Activated naive CD8-positive, alpha-beta T cell treated with anti-CD3 and anti-CD28 coated beads for 36 hours (primary cell): Measurements from ENCODE around the gene DDHD1. TPM values are rescaled to one million over a fixed set of nuclear protein-coding genes. Genes with fewer than 3 reads are reported as not detected.

ENCODE experiments used
- DNase-seq: peaks from one replicate; pipeline ENCODE4 v3.0.0; 2021
- H3K27ac Mint-ChIP-seq: one replicate; pipeline ENCODE4 v1.8.0; 2022; ENCODE audit warnings: mild to moderate bottlenecking, moderate library complexity, mixed read lengths
- H3K27me3 Mint-ChIP-seq: one replicate; pipeline ENCODE4 v1.8.0; 2022; ENCODE audit warnings: mild to moderate bottlenecking, mixed read lengths
- H3K36me3 Mint-ChIP-seq: one replicate; pipeline ENCODE4 v1.8.0; 2021; ENCODE audit warnings: mild to moderate bottlenecking, mixed read lengths
- H3K4me1 Mint-ChIP-seq: one replicate; pipeline ENCODE4 v1.8.0; 2021; ENCODE audit warnings: mixed read lengths
- H3K4me3 Mint-ChIP-seq: one replicate; pipeline ENCODE4 v1.8.0; 2022; ENCODE audit warnings: mild to moderate bottlenecking, moderate library complexity, mixed read lengths
- H3K9me3 Mint-ChIP-seq: one replicate; pipeline ENCODE4 v1.8.0; 2022; ENCODE audit warnings: mixed read lengths
- total RNA-seq, 2 experiments: library from RNA; stranded (reverse); gene quantifications; one replicate each; pipeline ENCODE4 v1.2.3, GENCODE V29; 2021

DDHD1 gene
- total RNA-seq, 2 experiments from 2014 or later, result 29.2 to 34.7 TPM

DNA sequence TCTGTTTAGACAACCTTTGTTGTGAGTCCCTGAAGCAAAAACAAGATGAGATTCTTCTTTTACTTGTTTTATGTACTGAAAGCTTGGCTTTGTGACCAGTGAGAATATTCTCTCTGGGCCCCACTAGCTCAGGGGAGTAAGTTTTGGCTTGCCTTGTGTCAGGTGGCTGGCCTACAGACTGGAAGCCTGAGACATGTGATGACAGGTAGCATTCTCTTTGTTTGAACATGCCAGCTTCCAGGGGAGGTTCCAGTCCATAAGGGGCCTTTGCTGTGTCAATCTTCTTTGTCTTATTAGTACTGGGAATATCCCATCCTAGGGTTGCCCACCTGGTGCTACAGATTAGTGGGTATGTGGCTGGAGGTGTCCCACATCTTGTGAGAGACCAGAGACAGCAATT is 136.2 kb downstream of the DDHD1 start:
- H3K27ac Mint-ChIP-seq, result no peak overlapping the region
- peaks cover 4% of the 10 kb centered on the region for H3K36me3 Mint-ChIP-seq
- no peak for DNase-seq
- no peak overlapping the region for H3K4me3 Mint-ChIP-seq
- no peaks in the 10 kb centered on the region for H3K4me1 Mint-ChIP-seq
- H3K9me3 Mint-ChIP-seq, result no peaks in the 10 kb centered on the region
- peaks cover 9% of the 10 kb centered on the region for H3K27me3 Mint-ChIP-seq

DNA sequence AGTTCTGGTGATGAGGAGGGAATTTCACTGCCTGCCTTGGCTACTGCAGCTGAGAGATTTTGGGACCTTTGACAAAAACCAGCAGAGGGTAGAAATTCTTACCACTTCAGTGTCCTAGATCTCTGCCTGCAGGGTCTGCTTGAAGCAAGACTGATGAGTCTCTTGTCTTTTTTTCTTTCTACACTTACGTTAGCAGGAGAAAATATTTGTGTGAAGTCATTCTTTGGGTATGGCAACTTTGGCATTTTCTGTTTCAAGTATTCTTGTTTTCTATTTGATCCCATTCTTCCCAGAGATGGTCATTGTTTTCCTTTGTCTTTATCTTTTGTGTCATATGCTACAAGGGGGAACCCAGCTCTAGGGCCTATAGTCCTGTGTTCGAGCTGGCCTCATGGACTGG is 136.6 kb downstream of the DDHD1 start:
- H3K4me1 Mint-ChIP-seq, result no peaks in the 10 kb centered on the region
- no peak overlapping the region for H3K27ac Mint-ChIP-seq
- H3K36me3 Mint-ChIP-seq, result peaks cover 4% of the 10 kb centered on the region
- DNase-seq, result no peak
- no peaks in the 10 kb centered on the region for H3K9me3 Mint-ChIP-seq
- peaks cover 9% of the 10 kb centered on the region for H3K27me3 Mint-ChIP-seq
- H3K4me3 Mint-ChIP-seq, result no peak overlapping the region

DNA sequence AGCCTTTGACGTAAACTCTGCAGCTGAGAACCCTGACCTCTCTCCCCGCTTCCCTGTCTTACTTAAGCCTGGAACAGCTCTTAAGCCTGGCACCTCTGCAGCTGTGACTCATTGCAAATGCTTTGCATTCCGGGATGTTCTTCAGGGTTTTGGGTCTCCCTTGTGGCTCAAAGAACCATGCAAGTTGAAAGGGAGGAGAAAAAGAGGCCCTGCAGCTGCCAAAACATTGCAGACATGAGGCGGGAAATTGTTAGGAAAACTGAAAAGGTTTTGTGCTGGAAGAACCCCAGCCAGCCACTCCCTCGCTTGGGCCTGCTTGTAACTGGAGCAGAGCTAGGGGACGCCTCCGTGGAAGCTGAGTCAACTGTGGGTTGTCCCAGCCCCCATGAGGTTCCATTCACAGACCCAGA is 142.1 kb downstream of the DDHD1 start:
- Mint-ChIP-seq H3K4me3 (no peak overlapping the region), H3K4me1 (no peaks in the 10 kb centered on the region), H3K27ac (no peak overlapping the region), H3K9me3 (no peaks in the 10 kb centered on the region), H3K27me3 (peaks cover 9% of the 10 kb centered on the region), H3K36me3 (no peaks in the 10 kb centered on the region)
- no peak for DNase-seq

DNA sequence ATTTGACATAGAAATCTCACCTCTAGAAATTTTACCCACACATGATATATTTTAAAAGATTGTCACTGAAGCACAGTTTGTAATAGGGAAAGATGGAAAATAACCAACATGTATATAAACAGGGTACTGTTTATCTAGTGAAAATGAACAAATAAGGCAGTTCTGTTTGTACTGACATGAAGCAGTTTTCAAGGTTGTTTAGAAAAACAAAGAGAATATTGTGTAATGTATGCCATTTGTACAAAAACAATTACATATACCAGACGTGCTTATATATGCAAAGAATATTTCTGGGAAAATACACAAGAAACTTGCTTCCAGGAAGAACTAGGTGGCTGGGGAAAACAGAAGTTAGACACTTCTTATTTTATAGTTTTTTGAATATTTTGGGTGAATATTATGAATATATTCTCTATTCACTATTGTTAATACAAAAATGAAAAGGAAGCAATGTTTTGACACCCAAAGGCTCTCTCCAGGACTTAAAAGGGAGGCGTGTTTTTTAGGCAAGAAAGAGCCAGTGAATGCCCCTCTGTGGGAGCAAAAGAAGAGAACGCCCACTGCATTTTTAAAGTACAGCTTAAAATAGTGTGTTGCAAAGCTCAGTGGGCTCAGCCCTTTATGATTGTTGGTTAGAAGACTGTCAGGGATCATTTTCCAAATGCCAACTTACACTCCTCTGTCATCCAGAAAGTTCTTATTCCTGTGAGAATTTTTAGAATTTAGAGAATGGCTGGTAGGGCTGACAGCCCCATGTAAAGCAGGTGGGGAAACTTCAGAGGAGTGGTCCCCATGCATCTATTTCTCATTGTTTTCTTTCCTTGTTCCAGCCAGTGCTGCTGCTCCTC is 142.7 kb downstream of the DDHD1 start:
- H3K9me3 Mint-ChIP-seq, result no peaks in the 10 kb centered on the region
- H3K27me3 Mint-ChIP-seq, result peaks cover 9% of the 10 kb centered on the region
- no peak for DNase-seq
- no peaks in the 10 kb centered on the region for H3K4me1 Mint-ChIP-seq
- H3K4me3 Mint-ChIP-seq, result no peak overlapping the region
- no peaks in the 10 kb centered on the region for H3K36me3 Mint-ChIP-seq
- H3K27ac Mint-ChIP-seq, result no peak overlapping the region

DNA sequence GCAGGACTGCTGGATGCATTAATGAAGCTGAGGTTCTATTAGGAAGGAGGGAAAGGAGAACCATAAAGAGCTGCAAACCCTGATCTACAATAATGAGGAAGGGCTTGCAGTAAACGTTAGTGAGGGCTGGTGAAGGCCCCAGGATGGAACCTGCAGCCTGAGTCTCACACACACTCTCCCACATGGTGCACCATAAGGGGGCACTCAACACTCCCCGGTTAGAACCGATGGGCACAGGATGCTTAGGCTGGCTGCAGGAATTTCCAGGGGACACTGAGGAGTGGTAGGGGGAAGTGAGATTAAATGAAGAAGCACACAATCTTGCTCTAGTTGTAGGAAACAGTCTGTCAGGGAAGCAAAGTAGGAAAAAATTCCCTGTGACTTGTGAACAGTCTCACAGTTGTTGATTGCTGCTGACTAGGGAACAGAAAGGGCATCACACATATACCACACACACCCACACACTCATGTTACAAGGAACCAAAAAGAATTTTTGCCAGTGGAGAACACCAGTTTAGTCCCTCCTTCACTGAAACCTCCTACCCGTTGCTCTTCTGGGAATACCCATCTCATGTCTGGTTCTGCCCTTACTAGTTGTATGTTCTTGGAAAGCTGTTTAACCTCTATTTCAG is 146.1 kb downstream of the DDHD1 start:
- Mint-ChIP-seq H3K27ac (no peak overlapping the region), H3K36me3 (no peaks in the 10 kb centered on the region), H3K4me3 (no peak overlapping the region), H3K9me3 (no peaks in the 10 kb centered on the region), H3K27me3 (no peaks in the 10 kb centered on the region), H3K4me1 (no peaks in the 10 kb centered on the region)
- no peak for DNase-seq

DNA sequence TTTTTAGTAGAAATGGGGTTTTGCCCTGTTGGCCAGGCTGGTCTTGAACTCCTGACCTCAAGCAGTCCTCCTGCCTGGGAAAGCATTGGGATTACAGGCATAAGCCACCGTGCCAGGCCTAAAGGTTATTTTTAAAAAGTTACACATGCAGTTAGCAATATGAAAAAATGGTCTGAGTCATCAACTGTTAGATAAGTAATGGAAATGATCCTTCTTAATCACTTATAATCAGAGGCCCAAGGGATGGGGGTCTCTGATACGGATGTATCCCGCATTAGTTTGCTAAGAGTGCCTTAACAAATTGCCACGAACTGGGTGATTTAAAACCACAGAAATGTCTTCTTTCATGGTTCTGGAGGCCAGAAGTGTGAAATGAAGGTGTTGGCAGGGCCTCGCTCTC is 148.1 kb downstream of the DDHD1 start:
- no peak overlapping the region for H3K4me3 Mint-ChIP-seq
- no peak overlapping the region for H3K27ac Mint-ChIP-seq
- H3K4me1 Mint-ChIP-seq, result no peaks in the 10 kb centered on the region
- DNase-seq, result no peak
- H3K9me3 Mint-ChIP-seq, result no peaks in the 10 kb centered on the region
- H3K36me3 Mint-ChIP-seq, result no peaks in the 10 kb centered on the region
- H3K27me3 Mint-ChIP-seq, result no peaks in the 10 kb centered on the region

DNA sequence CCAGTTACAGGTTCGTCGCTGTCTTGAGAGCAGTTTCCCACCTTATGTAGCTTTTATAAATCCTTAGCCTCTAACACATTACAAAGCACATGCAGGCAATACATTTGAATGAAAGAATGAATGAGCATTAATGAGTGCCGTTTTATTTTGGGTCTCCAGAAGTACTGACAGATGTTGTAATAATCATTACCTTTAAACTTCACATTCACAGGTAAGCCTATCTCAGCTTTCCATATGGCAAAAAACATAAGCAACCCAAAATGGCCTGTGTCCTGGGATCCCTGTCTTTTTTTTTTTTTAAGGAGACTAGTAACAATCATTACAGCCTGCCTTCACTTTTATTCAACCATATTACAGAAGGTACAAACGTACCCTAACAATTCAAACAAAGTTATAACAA is 149.3 kb downstream of the DDHD1 start:
- no peak for DNase-seq
- H3K4me1 Mint-ChIP-seq, result no peaks in the 10 kb centered on the region
- H3K9me3 Mint-ChIP-seq, result no peaks in the 10 kb centered on the region
- H3K27me3 Mint-ChIP-seq, result peaks cover 3% of the 10 kb centered on the region
- no peak overlapping the region for H3K27ac Mint-ChIP-seq
- H3K4me3 Mint-ChIP-seq, result no peak overlapping the region
- H3K36me3 Mint-ChIP-seq, result no peaks in the 10 kb centered on the region

DNA sequence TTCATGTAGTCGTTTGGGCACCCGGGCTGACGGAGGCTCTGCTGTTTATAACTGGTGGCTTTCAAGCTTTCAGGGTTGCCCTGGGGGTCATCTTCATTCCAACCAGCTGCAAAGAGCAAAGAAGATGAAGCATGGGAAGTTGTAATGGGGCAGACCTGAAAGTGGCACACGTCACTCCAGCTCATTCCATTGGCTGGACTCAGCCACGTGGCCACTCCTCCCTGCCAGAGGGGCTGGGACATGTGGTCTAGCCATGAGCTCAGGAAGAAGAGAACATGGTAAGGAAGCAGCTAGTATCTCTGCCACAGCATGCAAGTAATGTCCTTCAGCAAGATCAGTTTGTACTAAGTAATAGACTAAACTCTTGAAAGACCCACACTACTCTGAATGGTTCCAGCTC is 150.5 kb downstream of the DDHD1 start:
- H3K27me3 Mint-ChIP-seq, result peaks cover 3% of the 10 kb centered on the region
- H3K27ac Mint-ChIP-seq, result no peak overlapping the region
- no peaks in the 10 kb centered on the region for H3K36me3 Mint-ChIP-seq
- no peak overlapping the region for H3K4me3 Mint-ChIP-seq
- DNase-seq, result no peak
- no peaks in the 10 kb centered on the region for H3K4me1 Mint-ChIP-seq
- H3K9me3 Mint-ChIP-seq, result no peaks in the 10 kb centered on the region

DNA sequence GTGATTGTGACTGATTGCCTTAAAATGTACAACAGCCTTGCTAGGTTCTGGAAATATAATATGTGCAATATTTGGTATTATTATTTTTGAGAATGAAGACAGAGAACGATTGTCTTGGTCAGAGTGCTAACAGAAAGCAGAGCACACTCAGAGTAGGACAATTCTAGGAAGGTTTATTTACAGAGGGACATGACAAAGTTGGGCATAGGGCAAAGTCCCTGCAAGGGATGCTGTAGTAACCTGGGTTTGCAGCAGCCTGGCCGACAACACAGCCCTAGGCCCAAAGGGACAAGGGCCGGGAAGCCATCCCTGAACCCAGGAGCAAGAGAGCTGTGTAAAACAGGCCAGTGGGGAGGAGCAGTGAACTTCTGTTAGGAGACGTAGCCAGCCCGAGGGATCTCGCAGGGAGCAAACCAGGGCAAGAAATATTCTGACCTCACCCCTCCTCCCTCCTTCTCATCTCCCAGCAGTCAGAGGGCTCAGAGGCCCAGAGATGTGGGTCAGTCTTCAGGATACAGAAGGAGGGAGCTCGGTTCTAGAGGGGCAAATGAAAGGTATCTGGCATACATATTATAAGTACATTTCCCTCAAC is 151.2 kb downstream of the DDHD1 start:
- Mint-ChIP-seq H3K9me3 (no peaks in the 10 kb centered on the region), H3K27me3 (peaks cover 3% of the 10 kb centered on the region), H3K27ac (no peak overlapping the region), H3K4me3 (no peak overlapping the region), H3K4me1 (no peaks in the 10 kb centered on the region), H3K36me3 (no peaks in the 10 kb centered on the region)
- DNase-seq, result no peak

DNA sequence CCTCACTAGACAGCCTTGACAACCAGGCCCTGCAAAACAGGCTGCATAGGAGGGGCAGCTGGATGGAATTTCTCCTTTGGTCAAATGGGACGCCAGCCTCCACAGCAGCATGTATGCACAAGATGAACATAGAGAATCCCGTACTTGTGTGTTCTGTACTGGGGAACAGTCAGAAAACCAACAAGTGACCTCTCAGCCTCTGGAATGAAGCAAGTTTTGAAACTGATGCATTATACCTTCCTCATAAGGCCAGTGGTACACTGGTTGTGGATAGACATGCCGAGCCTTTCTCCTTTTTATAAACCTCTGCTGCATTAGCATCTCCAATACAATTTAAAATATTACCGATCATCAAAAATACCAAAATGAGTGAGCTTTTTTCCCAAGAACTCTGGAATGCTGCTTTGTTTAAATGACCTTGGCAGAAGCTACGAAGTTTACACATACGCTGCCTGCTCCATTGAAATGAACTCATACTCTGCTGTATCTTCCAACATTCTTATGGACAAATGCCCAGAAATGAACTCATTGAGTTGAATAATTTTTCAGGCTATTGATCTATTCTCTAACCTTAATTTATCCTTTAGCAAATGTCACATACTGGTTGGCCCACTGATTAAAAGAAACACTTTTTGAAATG is 154.6 kb downstream of the DDHD1 start:
- DNase-seq, result no peak
- Mint-ChIP-seq H3K27me3 (peaks cover 6% of the 10 kb centered on the region), H3K27ac (no peak overlapping the region), H3K4me3 (no peak overlapping the region), H3K9me3 (no peaks in the 10 kb centered on the region), H3K36me3 (no peaks in the 10 kb centered on the region), H3K4me1 (no peaks in the 10 kb centered on the region)

DNA sequence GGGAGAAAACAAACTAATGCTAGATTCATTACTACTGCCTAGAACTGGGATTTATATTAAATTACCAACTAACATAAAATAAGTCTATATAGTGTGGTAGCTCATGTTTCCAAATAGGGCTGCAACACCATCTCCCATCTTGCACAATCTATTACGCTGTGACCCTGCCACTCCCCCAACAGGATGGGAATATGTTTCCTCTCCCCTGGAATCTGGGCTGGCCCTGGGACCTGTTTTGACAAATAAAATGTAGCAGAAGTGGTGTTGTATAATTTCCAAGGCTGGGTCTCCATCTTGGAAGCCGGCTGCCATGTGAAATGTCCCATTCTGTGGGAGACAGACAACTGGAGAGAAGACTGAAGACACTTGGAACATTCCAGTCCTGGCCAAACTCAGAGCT is 156.6 kb downstream of the DDHD1 start:
- H3K36me3 Mint-ChIP-seq, result no peaks in the 10 kb centered on the region
- H3K4me1 Mint-ChIP-seq, result no peaks in the 10 kb centered on the region
- no peaks in the 10 kb centered on the region for H3K9me3 Mint-ChIP-seq
- no peak for DNase-seq
- H3K27ac Mint-ChIP-seq, result no peak overlapping the region
- peaks cover 6% of the 10 kb centered on the region for H3K27me3 Mint-ChIP-seq
- no peak overlapping the region for H3K4me3 Mint-ChIP-seq

DNA sequence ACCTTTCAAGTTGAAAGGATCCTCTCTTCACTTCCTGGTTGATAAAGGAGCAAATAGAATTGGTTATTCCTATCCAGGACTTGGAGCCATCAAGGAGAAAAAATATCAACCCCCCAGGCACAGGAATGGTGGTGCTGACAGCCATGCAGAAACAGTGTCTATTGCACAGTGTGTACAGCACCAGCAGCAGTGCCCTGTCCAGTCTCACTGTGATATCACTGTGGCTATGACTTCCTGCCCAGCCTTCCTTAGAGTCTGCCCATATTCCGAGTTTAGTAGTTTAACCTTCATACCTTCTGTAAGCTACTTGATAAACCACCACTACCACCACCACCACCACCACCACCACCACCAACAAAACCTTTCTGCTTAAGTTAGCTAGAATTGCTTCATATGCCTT is 157.1 kb downstream of the DDHD1 start:
- no peak overlapping the region for H3K27ac Mint-ChIP-seq
- no peak overlapping the region for H3K4me3 Mint-ChIP-seq
- H3K9me3 Mint-ChIP-seq, result no peaks in the 10 kb centered on the region
- H3K36me3 Mint-ChIP-seq, result no peaks in the 10 kb centered on the region
- H3K4me1 Mint-ChIP-seq, result no peaks in the 10 kb centered on the region
- H3K27me3 Mint-ChIP-seq, result peaks cover 6% of the 10 kb centered on the region
- no peak for DNase-seq

DNA sequence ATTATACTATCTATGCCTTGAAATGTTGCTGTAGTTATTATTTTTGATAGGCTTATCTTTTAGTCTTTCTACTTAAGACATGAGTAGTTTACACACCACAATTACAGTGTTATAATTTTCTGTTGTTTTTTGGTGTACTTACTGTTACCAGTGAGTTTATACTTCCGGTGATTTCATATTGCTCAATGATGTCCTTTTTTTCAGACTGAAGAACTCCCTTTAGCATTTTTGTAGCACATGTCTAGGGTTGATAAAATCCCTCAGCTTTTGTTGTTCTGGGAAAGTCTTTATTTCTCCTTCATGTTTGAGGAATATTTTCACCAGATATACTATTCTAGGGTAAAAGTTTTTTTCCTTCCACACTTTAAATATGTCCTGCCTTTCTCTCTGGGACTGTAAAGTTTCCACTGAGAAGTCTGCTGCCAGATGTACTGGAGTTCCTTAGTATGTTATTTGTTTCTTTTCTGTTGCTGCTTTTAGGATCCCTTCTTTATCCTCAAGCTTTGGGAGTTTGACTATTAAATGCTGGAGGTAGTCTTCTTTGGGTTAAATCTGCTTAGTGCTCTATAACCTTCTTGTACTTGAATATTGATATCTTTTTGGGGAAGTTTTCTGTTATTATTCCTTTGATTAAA is 160.8 kb downstream of the DDHD1 start:
- H3K27ac Mint-ChIP-seq, result no peak overlapping the region
- DNase-seq, result no peak
- no peaks in the 10 kb centered on the region for H3K4me1 Mint-ChIP-seq
- H3K36me3 Mint-ChIP-seq, result no peaks in the 10 kb centered on the region
- peaks cover 3% of the 10 kb centered on the region for H3K27me3 Mint-ChIP-seq
- no peaks in the 10 kb centered on the region for H3K9me3 Mint-ChIP-seq
- H3K4me3 Mint-ChIP-seq, result no peak overlapping the region

DNA sequence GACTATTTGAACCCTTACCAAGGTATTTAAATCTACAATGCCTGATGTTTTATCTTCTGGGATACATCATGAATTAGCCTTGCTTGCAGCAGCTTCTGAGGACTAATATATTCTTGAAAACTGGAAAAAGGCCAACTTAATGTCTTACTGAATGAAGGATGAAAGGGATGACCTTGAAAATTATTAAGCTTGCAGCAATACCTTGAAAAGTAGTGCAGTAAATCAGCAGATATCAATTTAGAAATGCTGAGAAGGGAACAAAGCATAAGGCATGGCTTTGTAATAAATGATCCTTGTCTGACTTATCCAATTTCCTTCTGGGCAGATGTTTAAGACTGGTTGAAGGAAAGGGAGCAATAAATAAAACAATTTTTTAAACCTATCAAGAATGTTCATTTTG is 165.0 kb downstream of the DDHD1 start:
- Mint-ChIP-seq H3K36me3 (no peaks in the 10 kb centered on the region), H3K27ac (no peak overlapping the region), H3K27me3 (no peaks in the 10 kb centered on the region), H3K9me3 (no peaks in the 10 kb centered on the region), H3K4me1 (no peaks in the 10 kb centered on the region), H3K4me3 (no peak overlapping the region)
- DNase-seq, result no peak

DNA sequence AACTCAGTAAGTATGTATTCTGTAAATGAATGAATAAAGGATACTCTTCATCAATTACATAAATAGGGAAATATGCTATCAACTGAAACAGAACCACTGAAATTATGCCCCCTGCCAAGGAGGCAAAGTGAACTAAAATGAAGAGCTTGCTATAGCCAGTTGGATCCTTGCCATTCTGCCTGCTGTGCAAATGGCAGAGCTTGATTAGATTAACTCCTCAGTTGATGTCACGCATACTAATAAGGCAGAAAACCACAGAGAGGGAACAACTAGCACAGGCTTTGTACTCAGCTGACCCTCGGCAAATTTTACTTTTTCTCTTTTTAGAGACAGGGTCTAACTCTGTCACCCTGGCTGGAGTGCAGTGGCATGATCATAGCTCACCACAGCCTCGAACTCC is 165.6 kb downstream of the DDHD1 start:
- no peaks in the 10 kb centered on the region for H3K9me3 Mint-ChIP-seq

More for the DNA sequence above, 165.6 kb downstream of the DDHD1 start:
- no peak overlapping the region for H3K4me3 Mint-ChIP-seq
- H3K4me1 Mint-ChIP-seq, result no peaks in the 10 kb centered on the region
- no peaks in the 10 kb centered on the region for H3K27me3 Mint-ChIP-seq
- H3K36me3 Mint-ChIP-seq, result no peaks in the 10 kb centered on the region
- H3K27ac Mint-ChIP-seq, result no peak overlapping the region
- no peak for DNase-seq
